Upper lobe of left lung (tissue), 6 donors: Measurements from ENCODE around the gene SGSM1. TPM values are rescaled to one million over a fixed set of nuclear protein-coding genes. Genes with fewer than 3 reads are reported as not detected.

Experiments used
- ATAC-seq, 2 donors: fragments of 200-7000 bp; cut with Tn5 transposase; one replicate each; pipeline ENCODE4 v1.9.1; 2022; ENCODE audit warnings: mild to moderate bottlenecking in 2 of 2, moderate library complexity in 2 of 2; ENCODE audit not compliant: low FRiP score in 2 of 2
- DNase-seq, 2 donors: peaks; one replicate each; pipeline ENCODE4 v3.0.0-alpha.2; 2019 to 2020
- H3K27ac ChIP-seq, 4 donors: fragments of 200-600 bp; sonication (generic); one replicate each; pipeline ENCODE4 v1.5.1; 2016 to 2019
- H3K27me3 ChIP-seq, 4 donors: fragments of 200-600 bp; sonication (generic); one replicate each; pipeline ENCODE4 v1.5.1; 2017 to 2019
- H3K36me3 ChIP-seq, 4 donors: fragments of 200-600 bp; sonication (generic); one replicate each; pipeline ENCODE4 v1.5.1; 2016 to 2019
- H3K4me1 ChIP-seq, 4 donors: fragments of 200-600 bp; sonication (generic); one replicate each; pipeline ENCODE4 v1.5.1; 2018 to 2019
- H3K4me3 ChIP-seq, 4 donors: fragments of 200-600 bp; sonication (generic); one replicate each; pipeline ENCODE4 v1.5.1; 2017 to 2019; ENCODE audit warnings: mild to moderate bottlenecking in 2 of 4, moderate library complexity in 1 of 4
- H3K9me3 ChIP-seq, 4 donors: fragments of 200-600 bp; sonication (generic); one replicate each; pipeline ENCODE4 v1.5.1; 2018 to 2019
- EP300 ChIP-seq, 4 donors: sonication (generic); formaldehyde crosslinking; IDR thresholded peaks; one replicate each; pipeline ENCODE4 v1.5.1; 2017; ENCODE audit warnings: antibody characterized with exemption in 4 of 4, control low read depth in 2 of 4
- POLR2A ChIP-seq, 4 donors: fragments of 450-650 bp; IDR thresholded peaks; one replicate each; pipeline ENCODE4 v1.5.1; 2016 to 2017; ENCODE audit warnings: antibody characterized with exemption in 4 of 4, mild to moderate bottlenecking in 2 of 4
- POLR2AphosphoS5 ChIP-seq, 2 donors: sonication (generic); formaldehyde crosslinking; IDR thresholded peaks; one replicate each; pipeline ENCODE4 v1.5.1; 2017; ENCODE audit warnings: antibody characterized with exemption in 2 of 2
- WGBS, 2 donors: methylation state at CpG; one replicate each; pipeline ENCODE4 v1.1.5; 2017 to 2018; 5-methylcytosine and 5-hydroxymethylcytosine counted together
- total RNA-seq, 6 donors: library from RNA; depleted of rRNA in 4 of 6; stranded (reverse); fragments of >200 nt in 4 of 6; gene quantifications; one replicate each; pipeline versions ENCODE4 v1.1.0 to v1.2.1, GENCODE V29; 2016 to 2021
- TF ChIP-seq, protein P1 (sequence below), 6 experiments: fragments of 450-650 bp in 4 of 6; fragments of 200-600 bp in 2 of 6; sonication (generic) in 2 of 6; IDR thresholded peaks; one replicate each; pipeline ENCODE4 v1.5.1; 2016 to 2019; ENCODE audit warnings: antibody characterized with exemption in 6 of 6
- donor health status: DM: no; HTN: no; CAD: no; lungs with moderate emphysema.
- donor health status: DM: no; HTN: yes; CAD: no; lungs with severe emphysema.

Gene SGSM1
- total RNA-seq, 6 donors from 2014 or later = 0.76 to 4.2 (median 2.8) TPM

GRCh38 chr22:24791362-24791761 lies 14.6 kb upstream of the SGSM1 start:
- ATAC-seq (no peak), DNase-seq (no peak)
- no peaks in the 10 kb centered on the region for H3K27me3 ChIP-seq
- 89 to 90% methylated on average over 6 of the region's 6 CpGs for WGBS, 2 donors
- no peak for TF ChIP-seq EP300 (IDR thresholded peaks at IDR 0.05)
- no peak for TF ChIP-seq POLR2A (IDR thresholded peaks at IDR 0.05)
- TF ChIP-seq, protein P1, sequence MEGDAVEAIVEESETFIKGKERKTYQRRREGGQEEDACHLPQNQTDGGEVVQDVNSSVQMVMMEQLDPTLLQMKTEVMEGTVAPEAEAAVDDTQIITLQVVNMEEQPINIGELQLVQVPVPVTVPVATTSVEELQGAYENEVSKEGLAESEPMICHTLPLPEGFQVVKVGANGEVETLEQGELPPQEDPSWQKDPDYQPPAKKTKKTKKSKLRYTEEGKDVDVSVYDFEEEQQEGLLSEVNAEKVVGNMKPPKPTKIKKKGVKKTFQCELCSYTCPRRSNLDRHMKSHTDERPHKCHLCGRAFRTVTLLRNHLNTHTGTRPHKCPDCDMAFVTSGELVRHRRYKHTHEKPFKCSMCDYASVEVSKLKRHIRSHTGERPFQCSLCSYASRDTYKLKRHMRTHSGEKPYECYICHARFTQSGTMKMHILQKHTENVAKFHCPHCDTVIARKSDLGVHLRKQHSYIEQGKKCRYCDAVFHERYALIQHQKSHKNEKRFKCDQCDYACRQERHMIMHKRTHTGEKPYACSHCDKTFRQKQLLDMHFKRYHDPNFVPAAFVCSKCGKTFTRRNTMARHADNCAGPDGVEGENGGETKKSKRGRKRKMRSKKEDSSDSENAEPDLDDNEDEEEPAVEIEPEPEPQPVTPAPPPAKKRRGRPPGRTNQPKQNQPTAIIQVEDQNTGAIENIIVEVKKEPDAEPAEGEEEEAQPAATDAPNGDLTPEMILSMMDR (IDR thresholded peaks at IDR 0.05) = no peak
- TF ChIP-seq POLR2AphosphoS5 (IDR thresholded peaks at IDR 0.05) = no peak
- no peaks in the 10 kb centered on the region for H3K4me1 ChIP-seq
- H3K36me3 ChIP-seq = no peaks in the 10 kb centered on the region
- H3K27ac ChIP-seq = no peak overlapping the region
- H3K4me3 ChIP-seq = no peak overlapping the region
- H3K9me3 ChIP-seq = no peaks in the 10 kb centered on the region

GRCh38 chr22:24796056-24796455 lies 10.0 kb upstream of the SGSM1 start:
- H3K4me1 ChIP-seq = no peaks in the 10 kb centered on the region
- H3K27ac ChIP-seq = no peak overlapping the region
- H3K27me3 ChIP-seq = no peaks in the 10 kb centered on the region
- no peaks in the 10 kb centered on the region for H3K36me3 ChIP-seq
- TF ChIP-seq POLR2AphosphoS5 (IDR thresholded peaks at IDR 0.05) (no peak), EP300 (IDR thresholded peaks at IDR 0.05) (no peak), POLR2A (IDR thresholded peaks at IDR 0.05) (no peak)
- TF ChIP-seq, protein P1 (IDR thresholded peaks at IDR 0.05) = no peak
- H3K4me3 ChIP-seq = no peak overlapping the region
- WGBS, 2 donors = 75% methylated on average over 3 of the region's 3 CpGs
- no peaks in the 10 kb centered on the region for H3K9me3 ChIP-seq
- ATAC-seq = no peak
- no peak for DNase-seq

- H3K4me1 ChIP-seq = no peaks in the 10 kb centered on the region
- 78 to 85% methylated on average over 4 of the region's 4 CpGs for WGBS, 2 donors
- no peaks in the 10 kb centered on the region for H3K9me3 ChIP-seq
- no peak for ATAC-seq
- no peaks in the 10 kb centered on the region for H3K27me3 ChIP-seq
- no peak overlapping the region for H3K27ac ChIP-seq
- H3K36me3 ChIP-seq = no peaks in the 10 kb centered on the region
- TF ChIP-seq POLR2A (IDR thresholded peaks at IDR 0.05) (no peak), EP300 (IDR thresholded peaks at IDR 0.05) (no peak), POLR2AphosphoS5 (IDR thresholded peaks at IDR 0.05) (no peak)
- TF ChIP-seq, protein P1 (IDR thresholded peaks at IDR 0.05) = no peak
- DNase-seq = no peak
- H3K4me3 ChIP-seq = no peak overlapping the region
Measured at GRCh38 chr22:24796860-24797259, 9.2 kb upstream of the SGSM1 start.

GRCh38 chr22:24801901-24802465 lies 4.0 kb upstream of the SGSM1 start:
- WGBS, 2 donors = 73 to 77% methylated on average over 6 of the region's 6 CpGs
- no peak for ATAC-seq
- no peak for DNase-seq
- Histone ChIP-seq H3K27ac (no peak overlapping the region), H3K4me3 (no peak overlapping the region), H3K9me3 (no peaks in the 10 kb centered on the region), H3K27me3 (no peaks in the 10 kb centered on the region), H3K36me3 (no peaks in the 10 kb centered on the region), H3K4me1 (peaks cover 6 to 18% (median 9%) of the 10 kb centered on the region in 4 donors)
- TF ChIP-seq POLR2AphosphoS5 (IDR thresholded peaks at IDR 0.05) = no peak

GRCh38 chr22:24803064-24803542 lies 2.9 kb upstream of the SGSM1 start:
- Histone ChIP-seq H3K36me3 (no peaks in the 10 kb centered on the region), H3K27me3 (no peaks in the 10 kb centered on the region), H3K9me3 (no peaks in the 10 kb centered on the region), H3K27ac (no peak overlapping the region), H3K4me3 (no peak overlapping the region), H3K4me1 (peaks cover 6 to 21% (median 10%) of the 10 kb centered on the region in 4 donors)
- TF ChIP-seq, protein P1 (IDR thresholded peaks at IDR 0.05) = peak; percentile 62 to 86 (median 74)
- no peak for TF ChIP-seq POLR2AphosphoS5 (IDR thresholded peaks at IDR 0.05)
- no peak for TF ChIP-seq POLR2A (IDR thresholded peaks at IDR 0.05)
- TF ChIP-seq EP300 (IDR thresholded peaks at IDR 0.05) = no peak
- whole genome bisulfite sequencing, 2 donors = 62 to 70% methylated on average over 3 of the region's 3 CpGs
- ATAC-seq (peak; percentile 52 to 67), DNase-seq (peak in 1 of 2 donors; percentile 35)
